Sigmoid colon (tissue), 4 donors: ENCODE measurements around the gene LTO1.

Experiments used
- EP300 ChIP-seq, 4 donors: sonication (generic); formaldehyde crosslinking; IDR thresholded peaks; one replicate each; pipeline ENCODE4 v1.6.1; 2017; ENCODE audit warnings: antibody characterized with exemption in 4 of 4
- TF ChIP-seq, protein P1 (sequence below), 4 experiments: fragments of 450-650 bp in 3 of 4; fragments of 200-600 bp in 1 of 4; IDR thresholded peaks; one replicate each; pipeline ENCODE4 v1.5.1; 2016 to 2019; ENCODE audit warnings: antibody characterized with exemption in 4 of 4, mild to moderate bottlenecking in 3 of 4, moderate library complexity in 2 of 4

DNA sequence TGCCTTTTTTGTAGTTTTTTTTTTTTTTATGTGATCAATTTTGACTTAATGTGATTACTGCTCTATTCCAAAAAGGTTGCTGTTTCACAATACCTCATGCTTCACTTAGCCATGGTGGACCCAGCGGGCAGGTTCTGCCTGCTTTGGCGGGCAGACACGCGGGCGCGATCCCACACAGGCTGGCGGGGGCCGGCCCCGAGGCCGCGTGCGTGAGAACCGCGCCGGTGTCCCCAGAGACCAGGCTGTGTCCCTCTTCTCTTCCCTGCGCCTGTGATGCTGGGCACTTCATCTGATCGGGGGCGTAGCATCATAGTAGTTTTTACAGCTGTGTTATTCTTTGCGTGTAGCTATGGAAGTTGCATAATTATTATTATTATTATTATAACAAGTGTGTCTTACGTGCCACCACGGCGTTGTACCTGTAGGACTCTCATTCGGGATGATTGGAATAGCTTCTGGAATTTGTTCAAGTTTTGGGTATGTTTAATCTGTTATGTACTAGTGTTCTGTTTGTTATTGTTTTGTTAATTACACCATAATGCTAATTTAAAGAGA is 21.7 kb downstream of the LTO1 start:
- TF ChIP-seq, protein P1, sequence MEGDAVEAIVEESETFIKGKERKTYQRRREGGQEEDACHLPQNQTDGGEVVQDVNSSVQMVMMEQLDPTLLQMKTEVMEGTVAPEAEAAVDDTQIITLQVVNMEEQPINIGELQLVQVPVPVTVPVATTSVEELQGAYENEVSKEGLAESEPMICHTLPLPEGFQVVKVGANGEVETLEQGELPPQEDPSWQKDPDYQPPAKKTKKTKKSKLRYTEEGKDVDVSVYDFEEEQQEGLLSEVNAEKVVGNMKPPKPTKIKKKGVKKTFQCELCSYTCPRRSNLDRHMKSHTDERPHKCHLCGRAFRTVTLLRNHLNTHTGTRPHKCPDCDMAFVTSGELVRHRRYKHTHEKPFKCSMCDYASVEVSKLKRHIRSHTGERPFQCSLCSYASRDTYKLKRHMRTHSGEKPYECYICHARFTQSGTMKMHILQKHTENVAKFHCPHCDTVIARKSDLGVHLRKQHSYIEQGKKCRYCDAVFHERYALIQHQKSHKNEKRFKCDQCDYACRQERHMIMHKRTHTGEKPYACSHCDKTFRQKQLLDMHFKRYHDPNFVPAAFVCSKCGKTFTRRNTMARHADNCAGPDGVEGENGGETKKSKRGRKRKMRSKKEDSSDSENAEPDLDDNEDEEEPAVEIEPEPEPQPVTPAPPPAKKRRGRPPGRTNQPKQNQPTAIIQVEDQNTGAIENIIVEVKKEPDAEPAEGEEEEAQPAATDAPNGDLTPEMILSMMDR (IDR thresholded peaks at IDR 0.05), result no peak
- TF ChIP-seq EP300 (IDR thresholded peaks at IDR 0.05), result no peak
